ENCODE measurements around the gene RPE65.
"Not testable (repeated sequence)": the region's sequence is repeated elsewhere in the genome, so short reads cannot be mapped to it uniquely, and the experiment has no call there.

Gene RPE65

GRCh38 chr1:68449901-68450300 lies at the start of gene RPE65:
RPE65 (minus strand) TSS chr1:68449954; CDS start chr1:68449905, 49 bp downstream.
- DNase-seq (ENCODE audit: low spot score), result no peak

GRCh38 chr1:68497358-68497698 lies 47.6 kb upstream of the RPE65 start:
- DNase-seq (ENCODE audit: low spot score), result no peak

GRCh38 chr1:68496680-68497357 lies 47.1 kb upstream of the RPE65 start, which contains the start of gene DEPDC1:
DEPDC1 (minus strand) TSS chr1:68497082; CDS start chr1:68496999, 83 bp downstream.
- peak; percentile 98 for DNase-seq (ENCODE audit: low spot score)

GRCh38 chr1:68495968-68496679 lies 46.4 kb upstream of the RPE65 start:
- DNase-seq (ENCODE audit: low spot score), result no peak

GRCh38 chr1:68495532-68495931 lies 45.8 kb upstream of the RPE65 start:
- DNase-seq (ENCODE audit: low spot score), result no peak

- DNase-seq (ENCODE audit: low spot score), result no peak
Observed at GRCh38 chr1:68493193-68493592, 43.4 kb upstream of the RPE65 start.

- not testable (repeated sequence) for DNase-seq (ENCODE audit: low spot score)
Observed at GRCh38 chr1:68492255-68492654, 42.5 kb upstream of the RPE65 start.

- no peak for DNase-seq (ENCODE audit: low spot score)
Observed at GRCh38 chr1:68490046-68490651, 40.4 kb upstream of the RPE65 start.

GRCh38 chr1:68485431-68486022 lies 35.8 kb upstream of the RPE65 start:
- DNase-seq (ENCODE audit: low spot score), result no peak

GRCh38 chr1:68484618-68485017 lies 34.9 kb upstream of the RPE65 start:
- no peak for DNase-seq (ENCODE audit: low spot score)

- no peak for DNase-seq (ENCODE audit: low spot score)
Observed at GRCh38 chr1:68481041-68481440, 31.3 kb upstream of the RPE65 start.

GRCh38 chr1:68479501-68479900 lies 29.7 kb upstream of the RPE65 start:
- no peak for DNase-seq (ENCODE audit: low spot score)

- DNase-seq (ENCODE audit: low spot score), result no peak
Observed at GRCh38 chr1:68478662-68479061, 28.9 kb upstream of the RPE65 start.

- DNase-seq (ENCODE audit: low spot score), result not testable (repeated sequence)
Observed at GRCh38 chr1:68476626-68477025, 26.9 kb upstream of the RPE65 start.

- DNase-seq (ENCODE audit: low spot score), result no peak
Observed at GRCh38 chr1:68473060-68473459, 23.3 kb upstream of the RPE65 start.

GRCh38 chr1:68470388-68470970 lies 20.7 kb upstream of the RPE65 start:
- peak; percentile 21 for DNase-seq (ENCODE audit: low spot score)

- DNase-seq (ENCODE audit: low spot score), result no peak
Observed at GRCh38 chr1:68464891-68465290, 15.1 kb upstream of the RPE65 start.

- DNase-seq (ENCODE audit: low spot score), result no peak
Observed at GRCh38 chr1:68460935-68461334, 11.2 kb upstream of the RPE65 start.

GRCh38 chr1:68459796-68460195 lies 10.0 kb upstream of the RPE65 start:
- DNase-seq (ENCODE audit: low spot score), result no peak

GRCh38 chr1:68459091-68459490 lies 9.3 kb upstream of the RPE65 start:
- no peak for DNase-seq (ENCODE audit: low spot score)

GRCh38 chr1:68456202-68456601 lies 6.4 kb upstream of the RPE65 start:
- DNase-seq (ENCODE audit: low spot score), result no peak

- DNase-seq (ENCODE audit: low spot score), result no peak
Observed at GRCh38 chr1:68454534-68454933, 4.8 kb upstream of the RPE65 start.
